Measurements from ENCODE around the gene KCNN4.
"Not testable (repeated sequence)": the region's sequence is repeated elsewhere in the genome, so short reads cannot be mapped to it uniquely, and the experiment has no call there.

The KCNN4 gene

GRCh38 chr19:43817454-43817853 is 36.7 kb upstream of the KCNN4 start:
- H3K4me3 ChIP-seq (ENCODE audit: low read depth, low read length); H3K4me1 ChIP-seq (ENCODE audit: control insufficient read depth, insufficient read depth, low read length); H3K36me3 ChIP-seq (ENCODE audit: control insufficient read depth in 2 of 2, insufficient read depth in 1 of 2, low read length in 2 of 2); POLR2A ChIA-PET; H3K27ac ChIP-seq (ENCODE audit: extremely low read depth, low read depth, low read length): not testable (repeated sequence)
- TF ChIP-seq PRDM4 (tag by site-specific recombination; IDR thresholded peaks at IDR 0.05) = peak; percentile 86
- TF ChIP-seq ZNF280D (tag by site-specific recombination; IDR thresholded peaks at IDR 0.05) = 0 out of 2 replicates have a peak, but pooled peaks have one; percentile 58
- TF ChIP-seq ZNF140 (tag by site-specific recombination; IDR thresholded peaks at IDR 0.05) = peak; percentile 74; the same call in 1 of the 2 replicates
- 0 out of 2 replicates have a peak, but pooled peaks have one; percentile 11 for TF ChIP-seq ZFHX2 (tag by site-specific recombination; conservative IDR thresholded peaks at IDR 0.05)
- TF ChIP-seq ZNF549 (tag by site-specific recombination; IDR thresholded peaks at IDR 0.05) = 0 out of 2 replicates have a peak, but pooled peaks have one; percentile 2
- TF ChIP-seq ZNF664 (tag by site-specific recombination; IDR thresholded peaks at IDR 0.05) = 0 out of 2 replicates have a peak, but pooled peaks have one; percentile 29
- TF ChIP-seq ZNF530 (tag by site-specific recombination; IDR thresholded peaks at IDR 0.05; ENCODE audit: low read depth) = 0 out of 2 replicates have a peak, but pooled peaks have one; percentile 26
- 0 out of 2 replicates have a peak, but pooled peaks have one; percentile 18 for TF ChIP-seq ZNF211 (tag by site-specific recombination; IDR thresholded peaks at IDR 0.05; ENCODE audit: low read depth)
- CTCF ChIA-PET = interaction anchor here (0.5 to 2.6 kb wide), 7 partner anchors 8 to 1322 kb away, joined by 3 to 25 read pairs (median 3); no protein-coding TSS in a partner anchor
- peaks cover 30% of the 10 kb centered on the region for H3K9me3 ChIP-seq (ENCODE audit: control insufficient read depth, insufficient read depth, low read depth, low read length)

GRCh38 chr19:43814663-43815352 is 34.0 kb upstream of the KCNN4 start:
- Histone ChIP-seq H3K9me3 (ENCODE audit: control insufficient read depth, insufficient read depth, low read depth, low read length) (peaks cover 28% of the 10 kb centered on the region), H3K4me3 (ENCODE audit: low read depth, low read length) (no peak overlapping the region), H3K27ac (ENCODE audit: extremely low read depth, low read depth, low read length) (0 out of 2 replicates have a peak overlapping the region, but pooled peaks have one; percentile 7), H3K36me3 (ENCODE audit: control insufficient read depth in 2 of 2, insufficient read depth in 1 of 2, low read length in 2 of 2) (no peaks in the 10 kb centered on the region; a peak in 1 of 3 replicates), H3K4me1 (ENCODE audit: control insufficient read depth, insufficient read depth, low read length) (no peaks in the 10 kb centered on the region)
- ChIA-PET POLR2A (interaction anchor here (0.6 to 1.0 kb wide), 2 partner anchors 12 to 54 kb away, joined by 3 to 4 read pairs; partner anchors contain the start of gene ZNF283), CTCF (interaction anchor here (0.6 to 2.2 kb wide), 12 partner anchors 12 to 382 kb away, joined by 3 to 9 read pairs (median 3); partner anchors contain the start of genes LYPD5 and ZNF283)
- TF ChIP-seq PRDM10 (tag by site-specific recombination; IDR thresholded peaks at IDR 0.05) (no peak), ZNF121 (tag by site-specific recombination; IDR thresholded peaks at IDR 0.05) (no peak), OVOL3 (tag by site-specific recombination; IDR thresholded peaks at IDR 0.05) (no peak), ZNF555 (tag by site-specific recombination; conservative IDR thresholded peaks at IDR 0.05) (0 out of 2 replicates have a peak, but pooled peaks have one; percentile 3), ZSCAN30 (tag by site-specific recombination; IDR thresholded peaks at IDR 0.05) (no peak), ZNF311 (tag by site-specific recombination; IDR thresholded peaks at IDR 0.05; ENCODE audit: borderline replicate concordance) (no peak), ZNF530 (tag by site-specific recombination; IDR thresholded peaks at IDR 0.05; ENCODE audit: low read depth) (0 out of 2 replicates have a peak, but pooled peaks have one; percentile 2)
